ENCODE measurements around the gene CDH10. TPM values are rescaled to one million over a fixed set of nuclear protein-coding genes. Genes with fewer than 3 reads are reported as not detected.

Gene CDH10
- polyA plus RNA-seq, 1 of the 3 experiments (the other 2 are of a cell fraction) = 0.10 TPM

- TF ChIP-seq RXRA (IDR thresholded peaks at IDR 0.05; ENCODE audit: borderline replicate concordance, low read depth) = no peak
- no peak for TF ChIP-seq NFIC (IDR thresholded peaks at IDR 0.05; ENCODE audit: borderline replicate concordance)
- no peak for TF ChIP-seq JUND (IDR thresholded peaks at IDR 0.05)
- TF ChIP-seq ELF1 (IDR thresholded peaks at IDR 0.05) = no peak
- no peak for TF ChIP-seq MXI1 (IDR thresholded peaks at IDR 0.05; ENCODE audit: low read depth, low read length)
- no peak for TF ChIP-seq GATA2 (CRISPR knock-in tag; IDR thresholded peaks at IDR 0.05)
Observed at GRCh38 chr5:24646915-24647314, 2.1 kb upstream of the CDH10 start (continued).

DNA sequence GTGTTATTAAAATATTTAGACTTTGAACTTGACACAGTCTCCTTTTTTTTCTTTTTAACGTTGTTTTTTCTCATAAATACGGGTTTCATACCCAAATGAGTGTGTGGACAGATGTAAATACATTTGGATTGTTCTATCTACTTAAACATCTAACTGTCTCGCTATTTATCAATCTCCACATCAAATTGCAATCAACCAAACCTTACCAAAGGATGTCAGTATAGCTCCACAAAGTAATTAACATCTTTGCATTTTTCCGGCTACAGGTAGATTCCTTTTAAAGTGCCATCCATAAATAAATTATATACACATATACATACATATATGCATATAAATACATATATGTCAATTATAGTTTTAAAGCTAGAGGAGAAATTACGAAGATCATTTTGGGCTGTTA, 705 bp upstream of the CDH10 start:
- Histone ChIP-seq H3F3A (replicated peaks; ENCODE audit: insufficient read depth) (no peaks in the 10 kb centered on the region), H3K27ac (ENCODE audit: low read depth in 2 of 2, low read length in 1 of 2) (no peak overlapping the region), H2AFZ (ENCODE audit: low read depth) (no peak overlapping the region), H3K4me2 (no peak overlapping the region), H3K27me3 (ENCODE audit: insufficient read depth) (peaks cover 13% of the 10 kb centered on the region; the same call in 1 of the 2 replicates), H3K36me3 (replicated peaks in 1 of 2; ENCODE audit: control insufficient read depth in 1 of 2, insufficient read depth in 2 of 2, low read length in 1 of 2) (no peaks in the 10 kb centered on the region), H3K4me1 (ENCODE audit: control insufficient read depth in 1 of 2, insufficient read depth in 2 of 2, low read depth in 1 of 2, low read length in 1 of 2) (no peaks in the 10 kb centered on the region; a peak in 1 of 4 replicates), H4K20me1 (ENCODE audit: insufficient read depth) (no peaks in the 10 kb centered on the region), H3K9me2 (no peaks in the 10 kb centered on the region), H3K9me3 (no peaks in the 10 kb centered on the region; the same call in 1 of the 2 replicates), H3K79me2 (ENCODE audit: insufficient read depth) (no peaks in the 10 kb centered on the region), H3K4me3 (ENCODE audit: low read depth in 2 of 2, low read length in 1 of 2) (no peak overlapping the region), H3K9ac (no peak overlapping the region)
- ChIA-PET CTCF (interaction anchor here (0.9 kb wide), 1 partner anchor 13 kb away, joined by 3 read pairs; no protein-coding TSS in a partner anchor), POLR2A (no interaction called here)
- no peak for DNase-seq
- WGBS (ENCODE audit: low lambda C conversion rate) = 4% methylated on average over 5 of the region's 5 CpGs
- TF ChIP-seq, protein P1, sequence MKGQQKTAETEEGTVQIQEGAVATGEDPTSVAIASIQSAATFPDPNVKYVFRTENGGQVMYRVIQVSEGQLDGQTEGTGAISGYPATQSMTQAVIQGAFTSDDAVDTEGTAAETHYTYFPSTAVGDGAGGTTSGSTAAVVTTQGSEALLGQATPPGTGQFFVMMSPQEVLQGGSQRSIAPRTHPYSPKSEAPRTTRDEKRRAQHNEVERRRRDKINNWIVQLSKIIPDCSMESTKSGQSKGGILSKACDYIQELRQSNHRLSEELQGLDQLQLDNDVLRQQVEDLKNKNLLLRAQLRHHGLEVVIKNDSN (IDR thresholded peaks at IDR 0.05; ENCODE audit: borderline replicate concordance, low read depth) = no peak
- TF ChIP-seq FOXJ3 (CRISPR knock-in tag; IDR thresholded peaks at IDR 0.05) (no peak), CHD2 (IDR thresholded peaks at IDR 0.05; ENCODE audit: low read length, partially characterized antibody) (no peak), POLR2AphosphoS5 (IDR thresholded peaks at IDR 0.05; ENCODE audit: low read depth, low read length) (no peak), RXRA (IDR thresholded peaks at IDR 0.05; ENCODE audit: borderline replicate concordance, low read depth) (no peak), TAF1 (IDR thresholded peaks at IDR 0.05; ENCODE audit: borderline replicate concordance, low read depth, low read length) (no peak), TEAD4 (IDR thresholded peaks at IDR 0.05; ENCODE audit: borderline replicate concordance, insufficient read depth) (no peak), EZH2phosphoT487 (IDR thresholded peaks at IDR 0.05; ENCODE audit: borderline replicate concordance, low read depth) (no peak), ZBTB33 (IDR thresholded peaks at IDR 0.05; ENCODE audit: borderline replicate concordance, low read depth) (no peak), MXI1 (IDR thresholded peaks at IDR 0.05; ENCODE audit: low read depth, low read length) (no peak), REST (IDR thresholded peaks at IDR 0.05; ENCODE audit: low read depth, low read length) (no peak), SIN3A (IDR thresholded peaks at IDR 0.05; ENCODE audit: borderline replicate concordance, low read depth, low read length) (no peak)
- TF ChIP-seq, protein P2, sequence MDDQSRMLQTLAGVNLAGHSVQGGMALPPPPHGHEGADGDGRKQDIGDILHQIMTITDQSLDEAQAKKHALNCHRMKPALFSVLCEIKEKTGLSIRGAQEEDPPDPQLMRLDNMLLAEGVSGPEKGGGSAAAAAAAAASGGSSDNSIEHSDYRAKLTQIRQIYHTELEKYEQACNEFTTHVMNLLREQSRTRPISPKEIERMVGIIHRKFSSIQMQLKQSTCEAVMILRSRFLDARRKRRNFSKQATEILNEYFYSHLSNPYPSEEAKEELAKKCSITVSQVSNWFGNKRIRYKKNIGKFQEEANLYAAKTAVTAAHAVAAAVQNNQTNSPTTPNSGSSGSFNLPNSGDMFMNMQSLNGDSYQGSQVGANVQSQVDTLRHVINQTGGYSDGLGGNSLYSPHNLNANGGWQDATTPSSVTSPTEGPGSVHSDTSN (IDR thresholded peaks at IDR 0.05) = no peak
- TF ChIP-seq, protein P3, sequence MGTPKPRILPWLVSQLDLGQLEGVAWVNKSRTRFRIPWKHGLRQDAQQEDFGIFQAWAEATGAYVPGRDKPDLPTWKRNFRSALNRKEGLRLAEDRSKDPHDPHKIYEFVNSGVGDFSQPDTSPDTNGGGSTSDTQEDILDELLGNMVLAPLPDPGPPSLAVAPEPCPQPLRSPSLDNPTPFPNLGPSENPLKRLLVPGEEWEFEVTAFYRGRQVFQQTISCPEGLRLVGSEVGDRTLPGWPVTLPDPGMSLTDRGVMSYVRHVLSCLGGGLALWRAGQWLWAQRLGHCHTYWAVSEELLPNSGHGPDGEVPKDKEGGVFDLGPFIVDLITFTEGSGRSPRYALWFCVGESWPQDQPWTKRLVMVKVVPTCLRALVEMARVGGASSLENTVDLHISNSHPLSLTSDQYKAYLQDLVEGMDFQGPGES (IDR thresholded peaks at IDR 0.05; ENCODE audit: low read depth, low read length) = no peak
- TF ChIP-seq, protein P4, sequence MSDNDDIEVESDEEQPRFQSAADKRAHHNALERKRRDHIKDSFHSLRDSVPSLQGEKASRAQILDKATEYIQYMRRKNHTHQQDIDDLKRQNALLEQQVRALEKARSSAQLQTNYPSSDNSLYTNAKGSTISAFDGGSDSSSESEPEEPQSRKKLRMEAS (IDR thresholded peaks at IDR 0.05; ENCODE audit: low read depth) = no peak
